Measurements from ENCODE around the gene VPS13D.

VPS13D gene

GRCh38 chr1:12546771-12547585 is 317.1 kb downstream of the VPS13D start:
- Histone ChIP-seq H3K4me1 (ENCODE audit: control insufficient read depth, insufficient read depth, low read length) (peaks cover 20% of the 10 kb centered on the region), H3K36me3 (ENCODE audit: insufficient read depth, low read length) (no peaks in the 10 kb centered on the region), H3K9me3 (replicated peaks; ENCODE audit: low read length) (no peaks in the 10 kb centered on the region), H3K4me3 (ENCODE audit: low read length) (no peak overlapping the region), H3K4me2 (ENCODE audit: low read length) (no peak overlapping the region), H3K27me3 (ENCODE audit: control insufficient read depth, insufficient read depth, low read length) (peaks cover 46% of the 10 kb centered on the region), H3K9ac (ENCODE audit: low read depth, low read length) (no peak overlapping the region)

GRCh38 chr1:12547586-12548225 is 317.9 kb downstream of the VPS13D start:
- peaks cover 20% of the 10 kb centered on the region for H3K4me1 ChIP-seq (ENCODE audit: control insufficient read depth, insufficient read depth, low read length)
- H3K4me2 ChIP-seq (ENCODE audit: low read length), result no peak overlapping the region
- H3K36me3 ChIP-seq (ENCODE audit: insufficient read depth, low read length), result no peaks in the 10 kb centered on the region
- no peaks in the 10 kb centered on the region for H3K9me3 ChIP-seq (replicated peaks; ENCODE audit: low read length)
- no peak overlapping the region for H3K9ac ChIP-seq (ENCODE audit: low read depth, low read length)
- H3K27me3 ChIP-seq (ENCODE audit: control insufficient read depth, insufficient read depth, low read length), result peaks cover 46% of the 10 kb centered on the region
- H3K4me3 ChIP-seq (ENCODE audit: low read length), result no peak overlapping the region

DNA sequence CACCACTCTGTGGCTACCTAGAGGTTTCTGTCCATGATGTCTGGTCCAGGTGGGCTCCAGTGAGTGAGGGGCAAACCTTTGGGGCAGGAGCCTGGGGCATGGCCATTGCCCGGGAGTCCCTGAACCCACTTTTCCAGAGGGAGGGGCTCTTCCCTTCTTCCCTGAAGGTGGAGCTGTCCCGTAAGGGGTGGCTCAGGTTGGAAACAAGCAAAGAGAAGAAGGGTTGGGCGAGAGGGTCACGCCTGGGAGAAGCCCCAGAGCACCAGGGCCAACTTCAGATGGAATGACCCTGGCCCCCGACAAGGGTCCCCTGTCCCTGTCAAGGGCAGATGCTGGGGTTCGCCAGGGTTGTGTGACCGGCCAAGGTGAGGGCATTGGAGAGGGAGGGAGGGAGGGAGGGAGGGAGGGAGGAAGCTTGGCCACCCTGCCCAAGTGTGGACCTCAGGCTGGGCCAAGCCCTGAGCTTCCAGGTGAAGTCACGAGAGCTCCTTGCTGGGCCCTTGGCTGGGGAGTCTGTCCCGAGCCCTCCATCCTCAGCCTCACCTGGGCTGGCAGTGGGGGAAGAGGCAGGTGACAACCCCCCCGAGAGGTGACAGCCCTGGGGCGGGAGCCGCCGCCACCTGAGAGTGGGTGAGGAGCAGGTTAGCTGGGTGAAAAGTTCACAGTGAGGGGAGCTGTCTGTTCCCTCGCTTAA is 318.6 kb downstream of the VPS13D start:
- no peaks in the 10 kb centered on the region for H3K9me3 ChIP-seq (replicated peaks; ENCODE audit: low read length)
- no peak overlapping the region for H3K9ac ChIP-seq (ENCODE audit: low read depth, low read length)
- peak overlapping the region; percentile 89 for H3K4me2 ChIP-seq (ENCODE audit: low read length)
- H3K4me1 ChIP-seq (ENCODE audit: control insufficient read depth, insufficient read depth, low read length), result peaks cover 24% of the 10 kb centered on the region
- H3K4me3 ChIP-seq (ENCODE audit: low read length), result no peak overlapping the region
- peaks cover 49% of the 10 kb centered on the region for H3K27me3 ChIP-seq (ENCODE audit: control insufficient read depth, insufficient read depth, low read length)
- H3K36me3 ChIP-seq (ENCODE audit: insufficient read depth, low read length), result no peaks in the 10 kb centered on the region

DNA sequence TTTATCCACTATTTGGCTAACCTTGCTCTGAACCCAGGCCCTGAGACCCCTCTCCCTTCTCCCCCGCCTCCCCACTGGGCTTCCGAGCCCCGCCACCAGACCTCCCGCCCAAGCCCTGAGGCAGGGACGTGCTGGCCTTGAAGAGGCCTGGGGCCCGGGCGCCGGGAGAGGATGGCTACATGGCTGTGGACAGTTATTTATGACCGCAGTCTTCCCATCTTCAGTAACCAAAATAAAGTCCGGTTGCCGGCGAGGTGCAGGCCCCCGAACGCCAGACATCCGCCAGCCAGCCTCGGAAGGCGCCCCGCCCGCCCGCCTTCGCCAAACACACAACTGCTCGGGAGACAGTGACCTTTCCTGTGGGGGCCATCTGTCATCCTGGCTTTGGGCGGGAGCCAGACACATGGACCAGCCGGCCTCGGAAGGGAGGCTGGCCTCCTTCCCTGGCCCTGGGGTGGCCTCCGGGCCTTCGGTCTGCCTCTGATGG is 319.2 kb downstream of the VPS13D start:
- H3K9ac ChIP-seq (ENCODE audit: low read depth, low read length), result peak overlapping the region; percentile 68
- no peaks in the 10 kb centered on the region for H3K9me3 ChIP-seq (replicated peaks; ENCODE audit: low read length)
- peak overlapping the region; percentile 50 for H3K4me3 ChIP-seq (ENCODE audit: low read length)
- peak overlapping the region; percentile 89 for H3K4me2 ChIP-seq (ENCODE audit: low read length)
- peaks cover 24% of the 10 kb centered on the region for H3K4me1 ChIP-seq (ENCODE audit: control insufficient read depth, insufficient read depth, low read length)
- H3K36me3 ChIP-seq (ENCODE audit: insufficient read depth, low read length), result no peaks in the 10 kb centered on the region
- peaks cover 50% of the 10 kb centered on the region for H3K27me3 ChIP-seq (ENCODE audit: control insufficient read depth, insufficient read depth, low read length)

GRCh38 chr1:12549460-12550349 is 319.9 kb downstream of the VPS13D start:
- Histone ChIP-seq H3K4me1 (ENCODE audit: control insufficient read depth, insufficient read depth, low read length) (peaks cover 24% of the 10 kb centered on the region), H3K9ac (ENCODE audit: low read depth, low read length) (peak overlapping the region; percentile 68), H3K4me2 (ENCODE audit: low read length) (peak overlapping the region; percentile 89), H3K4me3 (ENCODE audit: low read length) (peak overlapping the region; percentile 50), H3K9me3 (replicated peaks; ENCODE audit: low read length) (no peaks in the 10 kb centered on the region), H3K27me3 (ENCODE audit: control insufficient read depth, insufficient read depth, low read length) (peaks cover 50% of the 10 kb centered on the region), H3K36me3 (ENCODE audit: insufficient read depth, low read length) (no peaks in the 10 kb centered on the region)

DNA sequence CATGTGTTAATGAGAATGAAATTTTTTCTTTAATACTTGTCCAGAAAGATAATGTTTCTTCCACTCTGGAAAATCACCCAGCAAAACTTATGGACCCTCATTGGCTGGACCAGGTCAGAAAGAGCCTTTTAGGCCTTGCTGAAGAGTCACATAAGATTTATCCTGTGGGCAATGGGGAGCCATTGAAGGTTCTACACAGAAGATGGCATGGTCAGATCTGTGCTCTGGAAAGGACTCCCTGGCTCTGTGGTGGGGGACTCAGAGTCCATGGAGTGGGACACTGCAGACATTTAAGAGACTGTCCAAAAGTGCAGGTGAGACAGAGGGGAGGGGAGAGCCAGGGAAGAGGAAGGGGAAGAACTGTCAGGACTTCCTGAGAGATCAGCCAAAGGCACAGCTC is 321.8 kb downstream of the VPS13D start:
- no peak overlapping the region for H3K4me2 ChIP-seq (ENCODE audit: low read length)
- peaks cover 51% of the 10 kb centered on the region for H3K27me3 ChIP-seq (ENCODE audit: control insufficient read depth, insufficient read depth, low read length)
- no peaks in the 10 kb centered on the region for H3K36me3 ChIP-seq (ENCODE audit: insufficient read depth, low read length)
- no peak overlapping the region for H3K9ac ChIP-seq (ENCODE audit: low read depth, low read length)
- no peaks in the 10 kb centered on the region for H3K9me3 ChIP-seq (replicated peaks; ENCODE audit: low read length)
- no peak overlapping the region for H3K4me3 ChIP-seq (ENCODE audit: low read length)
- peaks cover 29% of the 10 kb centered on the region for H3K4me1 ChIP-seq (ENCODE audit: control insufficient read depth, insufficient read depth, low read length)

DNA sequence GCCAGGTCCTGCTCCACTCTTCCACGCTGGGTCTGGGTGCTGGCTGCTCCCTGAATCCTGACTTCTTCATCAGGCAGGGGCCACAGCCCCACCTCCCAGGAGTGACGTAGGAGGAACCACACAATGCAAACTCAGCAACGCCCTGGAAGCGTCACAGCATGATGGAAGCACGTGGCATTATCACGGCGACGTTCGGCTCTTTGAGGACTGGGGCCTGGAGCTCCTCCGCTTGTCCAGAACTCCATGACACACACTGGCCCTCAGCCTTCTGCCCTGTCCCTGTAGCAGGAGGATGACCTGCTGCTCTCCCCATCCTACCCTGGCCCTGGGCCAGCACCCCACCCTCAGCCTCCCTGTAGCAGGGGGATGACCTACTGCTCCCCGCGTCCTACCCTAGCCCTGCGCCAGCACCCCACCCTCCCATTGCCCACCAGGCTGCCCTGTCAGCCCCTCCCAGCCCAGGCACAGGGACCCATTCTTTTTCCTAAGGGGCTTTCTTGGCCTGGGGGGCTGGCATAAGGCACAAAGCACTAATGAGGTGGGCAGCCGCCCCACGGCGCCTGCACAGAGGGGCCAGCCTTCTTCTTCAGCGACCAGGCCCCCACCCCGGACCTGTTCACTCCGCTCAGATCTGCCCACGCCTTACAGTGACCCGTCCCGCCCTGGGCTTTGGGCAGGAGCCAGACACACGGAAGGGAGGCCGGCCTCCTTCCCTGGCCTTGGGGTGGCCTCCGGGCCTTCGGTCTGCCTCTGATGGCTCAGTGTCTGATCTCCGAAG is 322.5 kb downstream of the VPS13D start:
- peaks cover 44% of the 10 kb centered on the region for H3K27me3 ChIP-seq (ENCODE audit: control insufficient read depth, insufficient read depth, low read length)
- H3K9ac ChIP-seq (ENCODE audit: low read depth, low read length), result no peak overlapping the region
- H3K4me3 ChIP-seq (ENCODE audit: low read length), result no peak overlapping the region
- peaks cover 36% of the 10 kb centered on the region for H3K4me1 ChIP-seq (ENCODE audit: control insufficient read depth, insufficient read depth, low read length)
- H3K9me3 ChIP-seq (replicated peaks; ENCODE audit: low read length), result no peaks in the 10 kb centered on the region
- no peak overlapping the region for H3K4me2 ChIP-seq (ENCODE audit: low read length)
- no peaks in the 10 kb centered on the region for H3K36me3 ChIP-seq (ENCODE audit: insufficient read depth, low read length)

- peaks cover 41% of the 10 kb centered on the region for H3K4me1 ChIP-seq (ENCODE audit: control insufficient read depth, insufficient read depth, low read length)
- peaks cover 37% of the 10 kb centered on the region for H3K27me3 ChIP-seq (ENCODE audit: control insufficient read depth, insufficient read depth, low read length)
- H3K36me3 ChIP-seq (ENCODE audit: insufficient read depth, low read length), result no peaks in the 10 kb centered on the region
Measured at GRCh38 chr1:12552951-12553921, 323.4 kb downstream of the VPS13D start.

GRCh38 chr1:12553963-12554362 is 324.1 kb downstream of the VPS13D start:
- peaks cover 36% of the 10 kb centered on the region for H3K4me1 ChIP-seq (ENCODE audit: control insufficient read depth, insufficient read depth, low read length)
- no peaks in the 10 kb centered on the region for H3K9me3 ChIP-seq (replicated peaks; ENCODE audit: low read length)
- no peaks in the 10 kb centered on the region for H3K36me3 ChIP-seq (ENCODE audit: insufficient read depth, low read length)
- H3K27me3 ChIP-seq (ENCODE audit: control insufficient read depth, insufficient read depth, low read length), result peaks cover 37% of the 10 kb centered on the region
- H3K9ac ChIP-seq (ENCODE audit: low read depth, low read length), result no peak overlapping the region
- H3K4me3 ChIP-seq (ENCODE audit: low read length), result no peak overlapping the region
- no peak overlapping the region for H3K4me2 ChIP-seq (ENCODE audit: low read length)

More at GRCh38 chr1:12552951-12553921, 323.4 kb downstream of the VPS13D start:
- H3K9ac ChIP-seq (ENCODE audit: low read depth, low read length), result no peak overlapping the region
- H3K4me2 ChIP-seq (ENCODE audit: low read length), result no peak overlapping the region
- no peaks in the 10 kb centered on the region for H3K9me3 ChIP-seq (replicated peaks; ENCODE audit: low read length)
- no peak overlapping the region for H3K4me3 ChIP-seq (ENCODE audit: low read length)

Measured in skeletal muscle satellite cell (primary cell).